Tibial nerve (tissue), 4 donors: ENCODE results near the gene CYBA. TPM values are rescaled to one million over a fixed set of nuclear protein-coding genes. Genes with fewer than 3 reads are reported as not detected.

Experiments used
- DNase-seq, 2 donors: peaks; one replicate each; pipeline ENCODE4 v3.0.0-alpha.2; 2019; ENCODE audit warnings: low spot score in 2 of 2
- H3K27ac ChIP-seq, 4 donors: fragments of 200-600 bp; sonication (generic) in 3 of 4; one replicate each; pipeline ENCODE4 v1.5.1; 2017 to 2019; ENCODE audit warnings: mild to moderate bottlenecking in 1 of 4
- H3K27me3 ChIP-seq, 2 donors: fragments of 200-600 bp; sonication (generic) in 1 of 2; one replicate each; pipeline versions ENCODE4 v1.5.1 to v1.6.0; 2017 to 2019
- H3K36me3 ChIP-seq, 3 donors: fragments of 200-600 bp; sonication (generic); one replicate each; pipeline ENCODE4 v1.5.1; 2018 to 2019
- H3K4me1 ChIP-seq, 4 donors: fragments of 200-600 bp; sonication (generic) in 3 of 4; one replicate each; pipeline ENCODE4 v1.5.1; 2017 to 2019
- H3K4me3 ChIP-seq, 4 donors: fragments of 200-600 bp; sonication (generic) in 3 of 4; one replicate each; pipeline ENCODE4 v1.5.1; 2017 to 2019; ENCODE audit warnings: mild to moderate bottlenecking in 1 of 4, moderate library complexity in 1 of 4
- H3K9me3 ChIP-seq, 4 donors: fragments of 200-600 bp; sonication (generic) in 3 of 4; one replicate each; pipeline ENCODE4 v1.5.1; 2017 to 2019
- CTCF ChIP-seq, 5 experiments: fragments of 200-600 bp in 3 of 5; fragments of 450-650 bp in 2 of 5; sonication (generic) in 3 of 5; IDR thresholded peaks; one replicate each; pipeline ENCODE4 v1.5.1; 2016 to 2019; ENCODE audit warnings: antibody characterized with exemption in 5 of 5, mild to moderate bottlenecking in 3 of 5, moderate library complexity in 2 of 5
- EP300 ChIP-seq, 2 donors: sonication (generic); formaldehyde crosslinking; IDR thresholded peaks; one replicate each; pipeline ENCODE4 v1.6.1; 2017; ENCODE audit warnings: antibody characterized with exemption in 2 of 2, mild to moderate bottlenecking in 1 of 2
- POLR2A ChIP-seq, 2 donors: fragments of 450-650 bp; IDR thresholded peaks; one replicate each; pipeline ENCODE4 v1.6.1; 2017; ENCODE audit warnings: antibody characterized with exemption in 2 of 2, mild to moderate bottlenecking in 2 of 2, moderate library complexity in 2 of 2
- WGBS, 2 donors: methylation state at CpG; one replicate each; pipeline ENCODE4 v1.1.5; 2018; 5-methylcytosine and 5-hydroxymethylcytosine counted together
- total RNA-seq, 4 donors: library from RNA; depleted of rRNA; stranded (reverse); fragments of >200 nt; gene quantifications; one replicate each; pipeline ENCODE4 v1.1.0, GENCODE V29; 2016

Gene CYBA
- total RNA-seq, 4 donors from 2014 or later, result 86.3 to 199 (median 121) TPM

GRCh38 chr16:88655733-88656281 lies 5.0 kb upstream of the CYBA start:
- peaks cover 0 to 76% (median 6%) of the 10 kb centered on the region in 3 donors for H3K36me3 ChIP-seq
- TF ChIP-seq POLR2A (IDR thresholded peaks at IDR 0.05) (no peak), EP300 (IDR thresholded peaks at IDR 0.05) (no peak)
- peaks cover 0 to 13% (median 6%) of the 10 kb centered on the region in 4 donors for H3K4me1 ChIP-seq
- DNase-seq, result no peak
- H3K27me3 ChIP-seq, result no peaks in the 10 kb centered on the region
- H3K27ac ChIP-seq, result no peak overlapping the region
- H3K9me3 ChIP-seq, result no peaks in the 10 kb centered on the region
- 83 to 86% methylated on average over 3 to 12 of the region's 29 CpGs for WGBS, 2 donors
- H3K4me3 ChIP-seq, result no peak overlapping the region

GRCh38 chr16:88655053-88655732 lies 4.3 kb upstream of the CYBA start:
- DNase-seq, result no peak
- 94 to 96% methylated on average over 36 to 50 of the region's 50 CpGs for WGBS, 2 donors
- Histone ChIP-seq H3K4me1 (peaks cover 0 to 17% (median 6%) of the 10 kb centered on the region in 4 donors), H3K27ac (no peak overlapping the region), H3K9me3 (no peaks in the 10 kb centered on the region), H3K36me3 (peaks cover 0 to 76% (median 6%) of the 10 kb centered on the region in 3 donors), H3K27me3 (no peaks in the 10 kb centered on the region), H3K4me3 (no peak overlapping the region)
- TF ChIP-seq POLR2A (IDR thresholded peaks at IDR 0.05) (no peak), CTCF (IDR thresholded peaks at IDR 0.05) (no peak), EP300 (IDR thresholded peaks at IDR 0.05) (no peak)

GRCh38 chr16:88654363-88655052 lies 3.7 kb upstream of the CYBA start:
- Histone ChIP-seq H3K36me3 (peaks cover 0 to 76% (median 6%) of the 10 kb centered on the region in 3 donors), H3K27ac (no peak overlapping the region), H3K4me1 (peaks cover 0 to 24% (median 11%) of the 10 kb centered on the region in 4 donors), H3K9me3 (no peaks in the 10 kb centered on the region), H3K4me3 (no peak overlapping the region), H3K27me3 (no peaks in the 10 kb centered on the region)
- WGBS, 2 donors, result 84 to 86% methylated on average over 24 to 28 of the region's 28 CpGs
- TF ChIP-seq CTCF (IDR thresholded peaks at IDR 0.05) (no peak), EP300 (IDR thresholded peaks at IDR 0.05) (no peak)
- DNase-seq, result no peak

DNA sequence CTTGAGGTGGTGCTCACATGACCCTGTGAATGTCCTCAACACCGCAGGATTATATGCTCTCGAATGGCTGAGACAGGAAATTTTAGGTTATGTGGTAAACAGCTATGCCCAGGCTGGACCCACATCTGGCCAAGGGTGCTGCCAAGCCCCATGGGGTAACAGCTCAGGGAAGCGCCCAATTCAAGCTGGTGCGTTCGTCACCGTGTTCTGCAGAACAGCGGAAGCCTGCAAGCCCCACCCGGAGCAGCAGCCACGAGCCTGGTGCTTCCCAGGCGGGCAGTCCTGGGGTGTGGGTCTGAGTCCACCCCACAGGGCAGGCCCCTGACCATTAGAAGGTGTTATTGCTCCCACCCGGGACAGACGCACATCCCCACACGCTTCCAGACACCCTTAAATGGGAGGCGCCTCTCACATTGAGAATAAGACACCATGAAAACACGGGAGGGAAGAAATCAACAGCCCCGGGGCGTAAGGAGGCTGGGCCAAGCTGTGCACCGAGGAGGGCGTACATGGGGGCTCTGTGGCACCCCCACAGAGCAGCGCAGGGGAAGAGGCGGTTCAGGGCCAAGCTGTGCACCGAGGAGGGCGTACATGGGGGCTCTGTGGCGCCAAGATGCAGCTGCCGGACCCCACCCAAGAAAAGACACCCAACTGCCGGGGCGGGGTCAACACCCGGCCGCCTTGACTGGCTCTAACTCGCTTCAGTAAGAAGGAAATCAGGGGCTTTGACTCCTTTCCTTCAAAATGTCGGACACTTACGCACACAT lies 2.9 kb upstream of the CYBA start:
- Histone ChIP-seq H3K27ac (no peak overlapping the region), H3K27me3 (no peaks in the 10 kb centered on the region), H3K4me1 (peaks cover 0 to 27% (median 13%) of the 10 kb centered on the region in 4 donors), H3K4me3 (no peak overlapping the region), H3K9me3 (no peaks in the 10 kb centered on the region), H3K36me3 (peaks cover 0 to 70% (median 6%) of the 10 kb centered on the region in 3 donors)
- no peak for DNase-seq
- TF ChIP-seq CTCF (IDR thresholded peaks at IDR 0.05), result no peak
- TF ChIP-seq EP300 (IDR thresholded peaks at IDR 0.05), result no peak
- TF ChIP-seq POLR2A (IDR thresholded peaks at IDR 0.05), result no peak
- 76 to 84% methylated on average over 27 to 29 of the region's 32 CpGs for WGBS, 2 donors

DNA sequence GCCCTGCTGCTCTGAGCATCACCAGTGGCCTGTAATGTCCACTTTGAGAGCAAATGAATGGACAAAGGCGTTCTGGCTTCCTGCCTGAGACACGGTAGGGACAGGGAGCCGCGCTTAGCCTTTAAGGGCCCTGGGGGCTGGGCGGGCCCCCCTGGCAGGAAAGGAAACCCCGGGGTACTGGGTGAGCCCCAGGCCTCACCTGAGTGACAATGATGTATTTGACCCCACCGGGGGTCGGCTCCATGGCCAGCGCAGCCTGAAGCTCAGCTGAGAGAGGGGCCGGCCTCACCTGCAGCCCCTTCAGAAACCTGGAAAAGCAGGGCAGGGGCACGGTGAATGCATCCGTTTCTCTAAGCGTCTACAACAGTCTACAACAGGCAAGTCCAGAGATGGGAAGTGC lies 2.2 kb upstream of the CYBA start:
- Histone ChIP-seq H3K4me3 (no peak overlapping the region), H3K36me3 (peaks cover 0 to 63% (median 6%) of the 10 kb centered on the region in 3 donors), H3K4me1 (peaks cover 0 to 27% (median 14%) of the 10 kb centered on the region in 4 donors), H3K9me3 (no peaks in the 10 kb centered on the region), H3K27me3 (no peaks in the 10 kb centered on the region), H3K27ac (no peak overlapping the region)
- 82% methylated on average over 12 to 13 of the region's 13 CpGs for WGBS, 2 donors
- TF ChIP-seq POLR2A (IDR thresholded peaks at IDR 0.05), result no peak
- no peak for TF ChIP-seq EP300 (IDR thresholded peaks at IDR 0.05)
- TF ChIP-seq CTCF (IDR thresholded peaks at IDR 0.05), result no peak
- DNase-seq, result no peak
